HEK293 (cell line): Measurements from ENCODE around the gene AHSA1.

Source experiments
- CTCF ChIA-PET: fragments of 350-600 bp; formaldehyde crosslinking; extraction: SDS; loops from one replicate; lab custom pipeline; 2021; ENCODE audit warnings: antibody characterized with exemption; lab: Yijun Ruan, JAX
- POLR2A ChIA-PET: fragments of 300-600 bp; formaldehyde crosslinking; extraction: SDS; loops from one replicate; lab custom pipeline; 2020; ENCODE audit warnings: antibody characterized with exemption, inconsistent platforms; lab: Yijun Ruan, JAX
- H3K27ac ChIP-seq: fragments of 200-500 bp; sonication (Bioruptor generic); 2 replicates; pipeline ENCODE4 v1.5.1; 2014; ENCODE audit warnings: low read depth, low read length, control low read depth, inconsistent platforms; ENCODE audit errors: extremely low read depth
- H3K36me3 ChIP-seq, 2 experiments: fragments of 200-500 bp in 1 of 2; sonication (Bioruptor generic) in 1 of 2; 1 replicate in 1 of 2; 2 replicates in 1 of 2; pipeline ENCODE4 v1.5.1; 2014 to 2017; ENCODE audit warnings: inconsistent platforms in 2 of 2, low read length in 2 of 2; ENCODE audit not compliant: control insufficient read depth in 2 of 2, insufficient read depth in 1 of 2
- H3K4me1 ChIP-seq: fragments of 200-500 bp; sonication (Bioruptor generic); 2 replicates; pipeline ENCODE4 v1.5.1; 2014; ENCODE audit warnings: mild to moderate bottlenecking, low read length, inconsistent platforms; ENCODE audit not compliant: control insufficient read depth, insufficient read depth
- H3K4me3 ChIP-seq: 2 replicates; pipeline ENCODE4 v1.5.1; 2011; ENCODE audit warnings: low read depth, mild to moderate bottlenecking, control low read depth, low read length, moderate library complexity
- H3K9me3 ChIP-seq: fragments of 200-500 bp; sonication (Bioruptor generic); 2 replicates; pipeline ENCODE4 v1.5.1; 2014; ENCODE audit warnings: low read depth, low read length, inconsistent platforms; ENCODE audit not compliant: control insufficient read depth, insufficient read depth
- BCL11B ChIP-seq: fragments of 450-650 bp; formaldehyde crosslinking; IDR thresholded peaks from 2 replicates; pipeline ENCODE4 v1.5.1; 2016; ENCODE audit warnings: low read depth, missing biosample characterization, missing genetic modification characterization
- GLIS2 ChIP-seq: fragments of 450-650 bp; formaldehyde crosslinking; IDR thresholded peaks from 2 replicates; pipeline ENCODE4 v1.5.1; 2016; ENCODE audit warnings: missing biosample characterization, missing genetic modification characterization
- HOXC10 ChIP-seq: sonication (generic); formaldehyde crosslinking; IDR thresholded peaks from 2 replicates; pipeline ENCODE4 v1.8.1; 2023; ENCODE audit warnings: mild to moderate bottlenecking, missing genetic modification reagents
- KLF1 ChIP-seq: fragments of 450-650 bp; formaldehyde crosslinking; IDR thresholded peaks from 2 replicates; pipeline ENCODE4 v1.5.1; 2016; ENCODE audit warnings: missing biosample characterization, missing genetic modification characterization
- KLF8 ChIP-seq: fragments of 450-650 bp; formaldehyde crosslinking; IDR thresholded peaks from 2 replicates; pipeline ENCODE4 v1.5.1; 2016; ENCODE audit warnings: missing biosample characterization, missing genetic modification characterization
- RBAK ChIP-seq: fragments of 450-650 bp; formaldehyde crosslinking; IDR thresholded peaks from 2 replicates; pipeline ENCODE4 v1.5.1; 2016; ENCODE audit warnings: missing biosample characterization, missing genetic modification characterization
- SETDB1 ChIP-seq: IDR thresholded peaks from one replicate; pipeline ENCODE4 v1.6.1; 2017; ENCODE audit warnings: mild to moderate bottlenecking, low read length, moderate library complexity, mixed read lengths; ENCODE audit not compliant: insufficient read length
- SP7 ChIP-seq: fragments of 450-650 bp; formaldehyde crosslinking; IDR thresholded peaks from 2 replicates; pipeline ENCODE4 v1.5.1; 2016; ENCODE audit warnings: missing biosample characterization, missing genetic modification characterization
- TRIM28 ChIP-seq: IDR thresholded peaks from 2 replicates; pipeline ENCODE4 v1.6.1; 2011; ENCODE audit warnings: low read length, control low read depth, borderline replicate concordance
- ZBTB21 ChIP-seq: fragments of 450-650 bp; formaldehyde crosslinking; IDR thresholded peaks from 2 replicates; pipeline ENCODE4 v1.5.1; 2017; ENCODE audit warnings: missing biosample characterization, missing genetic modification characterization
- ZFP37 ChIP-seq: fragments of 450-650 bp; formaldehyde crosslinking; IDR thresholded peaks from 2 replicates; pipeline ENCODE4 v1.5.1; 2016; ENCODE audit warnings: missing biosample characterization, missing genetic modification characterization
- ZFP69B ChIP-seq: fragments of 450-650 bp; formaldehyde crosslinking; IDR thresholded peaks from 2 replicates; pipeline ENCODE4 v1.5.1; 2016; ENCODE audit warnings: missing biosample characterization, missing genetic modification characterization
- ZNF121 ChIP-seq: fragments of 450-650 bp; formaldehyde crosslinking; IDR thresholded peaks from 2 replicates; pipeline ENCODE4 v1.5.1; 2016; ENCODE audit warnings: missing biosample characterization, missing genetic modification characterization
- ZNF175 ChIP-seq: fragments of 450-650 bp; formaldehyde crosslinking; IDR thresholded peaks from 2 replicates; pipeline ENCODE4 v1.5.1; 2016; ENCODE audit warnings: missing biosample characterization, missing genetic modification characterization
- ZNF223 ChIP-seq: fragments of 450-650 bp; formaldehyde crosslinking; IDR thresholded peaks from 2 replicates; pipeline ENCODE4 v1.5.1; 2016; ENCODE audit warnings: missing biosample characterization, missing genetic modification characterization
- ZNF23 ChIP-seq: fragments of 450-650 bp; formaldehyde crosslinking; IDR thresholded peaks from 2 replicates; pipeline ENCODE4 v1.5.1; 2016; ENCODE audit warnings: missing biosample characterization, missing genetic modification characterization, borderline replicate concordance
- ZNF324 ChIP-seq: fragments of 450-650 bp; formaldehyde crosslinking; IDR thresholded peaks from 2 replicates; pipeline ENCODE4 v1.5.1; 2016; ENCODE audit warnings: missing biosample characterization, missing genetic modification characterization
- ZNF335 ChIP-seq: fragments of 450-650 bp; formaldehyde crosslinking; conservative IDR thresholded peaks from 2 replicates; pipeline ENCODE4 v1.5.1; 2016; ENCODE audit warnings: missing biosample characterization, missing genetic modification characterization
- ZNF354C ChIP-seq: fragments of 450-650 bp; formaldehyde crosslinking; IDR thresholded peaks from 2 replicates; pipeline ENCODE4 v1.5.1; 2016; ENCODE audit warnings: missing biosample characterization, missing genetic modification characterization, low read depth, borderline replicate concordance
- ZNF473 ChIP-seq: fragments of 450-650 bp; formaldehyde crosslinking; IDR thresholded peaks from 2 replicates; pipeline ENCODE4 v1.5.1; 2017; ENCODE audit warnings: missing biosample characterization, missing genetic modification characterization
- ZNF521 ChIP-seq: fragments of 450-650 bp; formaldehyde crosslinking; IDR thresholded peaks from 2 replicates; pipeline ENCODE4 v1.5.1; 2017; ENCODE audit warnings: missing biosample characterization, mild to moderate bottlenecking, missing genetic modification characterization
- ZNF571 ChIP-seq: fragments of 450-650 bp; formaldehyde crosslinking; IDR thresholded peaks from 2 replicates; pipeline ENCODE4 v1.5.0; 2017; ENCODE audit warnings: missing biosample characterization, missing genetic modification characterization
- ZNF621 ChIP-seq: fragments of 450-650 bp; formaldehyde crosslinking; IDR thresholded peaks from 2 replicates; pipeline ENCODE4 v1.5.1; 2017; ENCODE audit warnings: missing biosample characterization, missing genetic modification characterization
- ZNF654 ChIP-seq: fragments of 450-650 bp; formaldehyde crosslinking; IDR thresholded peaks from 2 replicates; pipeline ENCODE4 v1.5.1; 2016; ENCODE audit warnings: low read depth, missing biosample characterization, missing genetic modification characterization
- ZNF76 ChIP-seq: fragments of 450-650 bp; formaldehyde crosslinking; IDR thresholded peaks from 2 replicates; pipeline ENCODE4; 2016; ENCODE audit warnings: low read depth, missing biosample characterization, missing genetic modification characterization, borderline replicate concordance
- ZNF792 ChIP-seq: fragments of 450-650 bp; formaldehyde crosslinking; IDR thresholded peaks from 2 replicates; pipeline ENCODE4 v1.5.1; 2016; ENCODE audit warnings: missing biosample characterization, missing genetic modification characterization
- ZXDB ChIP-seq: fragments of 450-650 bp; formaldehyde crosslinking; IDR thresholded peaks from 2 replicates; pipeline ENCODE4 v1.5.1; 2016; ENCODE audit warnings: missing biosample characterization, missing genetic modification characterization
- TF ChIP-seq, protein P1 (sequence below): fragments of 450-650 bp; formaldehyde crosslinking; IDR thresholded peaks from 2 replicates; pipeline ENCODE4 v1.5.1; 2017; ENCODE audit warnings: missing biosample characterization, mild to moderate bottlenecking, missing genetic modification characterization, moderate library complexity
- TF ChIP-seq, protein P2 (sequence below): fragments of 450-650 bp; formaldehyde crosslinking; IDR thresholded peaks from 2 replicates; pipeline ENCODE4 v1.5.1; 2017; ENCODE audit warnings: missing biosample characterization, missing genetic modification characterization
- TF ChIP-seq, protein P3 (sequence below): fragments of 450-650 bp; formaldehyde crosslinking; IDR thresholded peaks from 2 replicates; pipeline ENCODE4 v1.5.1; 2016; ENCODE audit warnings: missing biosample characterization, missing genetic modification characterization

The AHSA1 gene

GRCh38 chr14:77511486-77512162 is 53.7 kb downstream of the AHSA1 start:
- no peaks in the 10 kb centered on the region for H3K4me1 ChIP-seq
- no peak for TF ChIP-seq SETDB1
- no peak for TF ChIP-seq ZNF521 (tag by site-specific recombination)
- TF ChIP-seq ZNF121 (tag by site-specific recombination) = no peak
- no peak for TF ChIP-seq ZNF324
- TF ChIP-seq, protein P1, sequence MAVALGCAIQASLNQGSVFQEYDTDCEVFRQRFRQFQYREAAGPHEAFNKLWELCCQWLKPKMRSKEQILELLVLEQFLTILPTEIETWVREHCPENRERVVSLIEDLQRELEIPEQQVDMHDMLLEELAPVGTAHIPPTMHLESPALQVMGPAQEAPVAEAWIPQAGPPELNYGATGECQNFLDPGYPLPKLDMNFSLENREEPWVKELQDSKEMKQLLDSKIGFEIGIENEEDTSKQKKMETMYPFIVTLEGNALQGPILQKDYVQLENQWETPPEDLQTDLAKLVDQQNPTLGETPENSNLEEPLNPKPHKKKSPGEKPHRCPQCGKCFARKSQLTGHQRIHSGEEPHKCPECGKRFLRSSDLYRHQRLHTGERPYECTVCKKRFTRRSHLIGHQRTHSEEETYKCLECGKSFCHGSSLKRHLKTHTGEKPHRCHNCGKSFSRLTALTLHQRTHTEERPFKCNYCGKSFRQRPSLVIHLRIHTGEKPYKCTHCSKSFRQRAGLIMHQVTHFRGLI (tag by site-specific recombination) = no peak
- TF ChIP-seq HOXC10 = no peak
- TF ChIP-seq ZNF223 (tag by site-specific recombination) = no peak
- no peak for TF ChIP-seq ZNF571 (tag by site-specific recombination)
- no peak for TF ChIP-seq KLF8 (tag by site-specific recombination)
- no peak for TF ChIP-seq ZNF23 (tag by site-specific recombination)
- TF ChIP-seq SP7 (tag by site-specific recombination) = no peak
- no peak for TF ChIP-seq ZNF473 (tag by site-specific recombination)
- POLR2A ChIA-PET = no interaction called here
- CTCF ChIA-PET = interaction anchor here (0.6 kb wide), 1 partner anchor 39 kb away, joined by 6 read pairs; no protein-coding TSS in a partner anchor
- H3K9me3 ChIP-seq = no peaks in the 10 kb centered on the region
- no peak overlapping the region for H3K4me3 ChIP-seq
- H3K27ac ChIP-seq = no peak overlapping the region
- peaks cover 4 to 20% of the 10 kb centered on the region in 2 experiments for H3K36me3 ChIP-seq

DNA sequence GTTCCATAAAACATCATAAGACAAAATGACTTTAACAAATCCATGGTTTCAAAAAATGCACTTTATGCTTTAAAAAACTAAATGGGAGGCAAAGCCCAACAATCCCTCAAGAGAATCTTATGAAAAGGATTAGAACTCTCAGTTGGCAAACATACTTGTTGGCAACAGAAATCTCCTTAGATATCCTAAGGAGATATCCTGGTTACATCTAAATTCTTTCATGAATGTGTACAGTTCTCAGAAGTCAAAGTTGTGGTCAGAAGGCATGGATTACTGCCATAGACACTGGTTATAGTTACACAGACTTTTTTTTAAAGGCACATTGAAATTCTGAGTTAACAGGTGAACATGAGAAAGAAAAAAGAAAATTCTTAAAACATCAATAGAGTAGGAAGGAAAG is 58.2 kb downstream of the AHSA1 start:
- ChIA-PET CTCF (no interaction called here), POLR2A (no interaction called here)
- H3K4me1 ChIP-seq = no peaks in the 10 kb centered on the region
- H3K9me3 ChIP-seq = no peaks in the 10 kb centered on the region
- no peak overlapping the region for H3K27ac ChIP-seq
- no peak for TF ChIP-seq ZNF792 (tag by site-specific recombination)
- TF ChIP-seq ZNF621 (tag by site-specific recombination) = no peak
- TF ChIP-seq, protein P2, sequence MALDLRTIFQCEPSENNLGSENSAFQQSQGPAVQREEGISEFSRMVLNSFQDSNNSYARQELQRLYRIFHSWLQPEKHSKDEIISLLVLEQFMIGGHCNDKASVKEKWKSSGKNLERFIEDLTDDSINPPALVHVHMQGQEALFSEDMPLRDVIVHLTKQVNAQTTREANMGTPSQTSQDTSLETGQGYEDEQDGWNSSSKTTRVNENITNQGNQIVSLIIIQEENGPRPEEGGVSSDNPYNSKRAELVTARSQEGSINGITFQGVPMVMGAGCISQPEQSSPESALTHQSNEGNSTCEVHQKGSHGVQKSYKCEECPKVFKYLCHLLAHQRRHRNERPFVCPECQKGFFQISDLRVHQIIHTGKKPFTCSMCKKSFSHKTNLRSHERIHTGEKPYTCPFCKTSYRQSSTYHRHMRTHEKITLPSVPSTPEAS (tag by site-specific recombination) = no peak
- no peak for TF ChIP-seq ZBTB21 (tag by site-specific recombination)
- no peak for TF ChIP-seq ZNF175 (tag by site-specific recombination)
- TF ChIP-seq GLIS2 (tag by site-specific recombination) = no peak
- TF ChIP-seq KLF1 (tag by site-specific recombination) = no peak
- no peak for TF ChIP-seq ZFP69B (tag by site-specific recombination)
- TF ChIP-seq ZXDB = no peak
- TF ChIP-seq ZNF76 (tag by site-specific recombination) = no peak
- TF ChIP-seq BCL11B = no peak
- TF ChIP-seq ZNF335 = no peak
- TF ChIP-seq TRIM28 = no peak
- TF ChIP-seq SETDB1 = no peak
- no peak for TF ChIP-seq ZFP37
- no peak for TF ChIP-seq RBAK (tag by site-specific recombination)
- TF ChIP-seq ZNF654 = no peak
- no peak for TF ChIP-seq ZNF354C
- TF ChIP-seq, protein P3, sequence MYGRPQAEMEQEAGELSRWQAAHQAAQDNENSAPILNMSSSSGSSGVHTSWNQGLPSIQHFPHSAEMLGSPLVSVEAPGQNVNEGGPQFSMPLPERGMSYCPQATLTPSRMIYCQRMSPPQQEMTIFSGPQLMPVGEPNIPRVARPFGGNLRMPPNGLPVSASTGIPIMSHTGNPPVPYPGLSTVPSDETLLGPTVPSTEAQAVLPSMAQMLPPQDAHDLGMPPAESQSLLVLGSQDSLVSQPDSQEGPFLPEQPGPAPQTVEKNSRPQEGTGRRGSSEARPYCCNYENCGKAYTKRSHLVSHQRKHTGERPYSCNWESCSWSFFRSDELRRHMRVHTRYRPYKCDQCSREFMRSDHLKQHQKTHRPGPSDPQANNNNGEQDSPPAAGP (tag by site-specific recombination) = no peak
- H3K4me3 ChIP-seq = no peak overlapping the region
- H3K36me3 ChIP-seq = peaks cover 12 to 37% of the 10 kb centered on the region in 2 experiments
